Measurements from ENCODE around the gene PRKCZ.

The PRKCZ gene

GRCh38 chr1:2194898-2195673 is 144.9 kb downstream of the PRKCZ start:
- DNase-seq (ENCODE audit: low read depth), result peak; percentile 75

- DNase-seq (ENCODE audit: low read depth), result no peak
Observed at GRCh38 chr1:2195785-2196184, 145.6 kb downstream of the PRKCZ start.

- DNase-seq (ENCODE audit: low read depth), result no peak
Observed at GRCh38 chr1:2196901-2197638, 146.9 kb downstream of the PRKCZ start.

- no peak for DNase-seq (ENCODE audit: low read depth)
Observed at GRCh38 chr1:2197707-2198165, 147.5 kb downstream of the PRKCZ start.

- DNase-seq (ENCODE audit: low read depth), result no peak
Observed at GRCh38 chr1:2198571-2198970, 148.4 kb downstream of the PRKCZ start.

- peak; percentile 58 for DNase-seq (ENCODE audit: low read depth)
Observed at GRCh38 chr1:2199042-2199810, 149.0 kb downstream of the PRKCZ start.

GRCh38 chr1:2200308-2200943 is 150.2 kb downstream of the PRKCZ start:
- DNase-seq (ENCODE audit: low read depth), result no peak

GRCh38 chr1:2201062-2201461 is 150.9 kb downstream of the PRKCZ start:
- DNase-seq (ENCODE audit: low read depth), result no peak

GRCh38 chr1:2202008-2202575 is 151.9 kb downstream of the PRKCZ start:
- no peak for DNase-seq (ENCODE audit: low read depth)

- no peak for DNase-seq (ENCODE audit: low read depth)
Observed at GRCh38 chr1:2202843-2203601, 152.8 kb downstream of the PRKCZ start.

- DNase-seq (ENCODE audit: low read depth), result no peak
Observed at GRCh38 chr1:2203671-2204414, 153.6 kb downstream of the PRKCZ start.

GRCh38 chr1:2204415-2205190 is 154.4 kb downstream of the PRKCZ start:
- no peak for DNase-seq (ENCODE audit: low read depth)

GRCh38 chr1:2205191-2205952 is 155.2 kb downstream of the PRKCZ start:
- DNase-seq (ENCODE audit: low read depth), result peak; percentile 42

- no peak for DNase-seq (ENCODE audit: low read depth)
Observed at GRCh38 chr1:2206813-2207487, 156.7 kb downstream of the PRKCZ start.

- no peak for DNase-seq (ENCODE audit: low read depth)
Observed at GRCh38 chr1:2208309-2209239, 158.4 kb downstream of the PRKCZ start.

- no peak for DNase-seq (ENCODE audit: low read depth)
Observed at GRCh38 chr1:2209400-2210083, 159.3 kb downstream of the PRKCZ start.

Data from HS-27A (cell line).